CD14-positive monocyte (primary cell): ENCODE results near the gene SLC26A9. TPM values are rescaled to one million over a fixed set of nuclear protein-coding genes. Genes with fewer than 3 reads are reported as not detected.

Source experiments
- DNase-seq, 3 donors: peaks; one replicate each; pipeline ENCODE4 v3.0.0-alpha.2; 2011 to 2022
- H2AFZ ChIP-seq: 2 replicates; pipeline ENCODE4 v1.6.0; 2012; ENCODE audit warnings: mild to moderate bottlenecking, low read depth, low read length, inconsistent platforms; ENCODE audit not compliant: insufficient read depth, poor library complexity, severe bottlenecking
- H3K27ac ChIP-seq, 2 donors: 1 replicate in 1 of 2; 2 replicates in 1 of 2; pipeline ENCODE4 v1.5.1; 2012 to 2013; ENCODE audit warnings: low read length in 2 of 2, control low read depth in 1 of 2, inconsistent platforms in 1 of 2, low read depth in 1 of 2, mild to moderate bottlenecking in 1 of 2
- H3K27me3 ChIP-seq, 2 donors: one replicate each; pipeline versions ENCODE4 v1.6.0 to v1.6.1; 2011 to 2013; ENCODE audit warnings: low read length in 2 of 2; ENCODE audit not compliant: control insufficient read depth in 2 of 2, insufficient read depth in 2 of 2
- H3K36me3 ChIP-seq, 2 donors: replicated peaks in 1 of 2; 1 replicate in 1 of 2; 2 replicates in 1 of 2; pipeline versions ENCODE4 v1.5.1 to v1.6.1; 2012 to 2013; ENCODE audit warnings: low read length in 2 of 2, control low read depth in 1 of 2, inconsistent platforms in 1 of 2, mild to moderate bottlenecking in 1 of 2; ENCODE audit not compliant: insufficient read depth in 2 of 2, control insufficient read depth in 1 of 2
- H3K4me1 ChIP-seq, 2 donors: 1 replicate in 1 of 2; 2 replicates in 1 of 2; pipeline versions ENCODE4 v1.5.1 to v1.6.1; 2012 to 2013; ENCODE audit warnings: low read length in 2 of 2, control low read depth in 1 of 2, inconsistent platforms in 1 of 2, mild to moderate bottlenecking in 1 of 2, moderate library complexity in 1 of 2; ENCODE audit not compliant: insufficient read depth in 2 of 2, control insufficient read depth in 1 of 2
- H3K4me2 ChIP-seq: replicated peaks from 2 replicates; pipeline ENCODE3; 2012; ENCODE audit warnings: low read length, moderate library complexity, mild to moderate bottlenecking; ENCODE audit not compliant: poor library complexity, severe bottlenecking; ENCODE audit errors: extremely low read depth
- H3K4me3 ChIP-seq, 3 experiments: fragments of 200-600 bp in 1 of 3; sonication (generic) in 1 of 3; replicated peaks in 1 of 3; 1 replicate in 2 of 3; 2 replicates in 1 of 3; pipeline ENCODE4 v1.5.1; 2011 to 2013; ENCODE audit warnings: low read length in 3 of 3, mild to moderate bottlenecking in 3 of 3, control low read depth in 2 of 3, low read depth in 2 of 3, inconsistent platforms in 1 of 3, moderate library complexity in 1 of 3
- H3K79me2 ChIP-seq: 2 replicates; pipeline ENCODE4 v1.6.0; 2012; ENCODE audit warnings: mild to moderate bottlenecking, control low read depth, inconsistent platforms, low read length, moderate library complexity; ENCODE audit not compliant: insufficient read depth
- H3K9ac ChIP-seq: 2 replicates; pipeline ENCODE4 v1.6.0; 2017; ENCODE audit warnings: low read length, mild to moderate bottlenecking; ENCODE audit not compliant: insufficient read depth, poor library complexity, severe bottlenecking
- H3K9me3 ChIP-seq, 2 donors: replicated peaks in 1 of 2; 1 replicate in 1 of 2; 2 replicates in 1 of 2; pipeline versions ENCODE4 v1.5.1 to v1.6.1; 2012 to 2013; ENCODE audit warnings: low read length in 2 of 2, control low read depth in 1 of 2; ENCODE audit not compliant: control insufficient read depth in 1 of 2, insufficient read depth in 1 of 2
- H4K20me1 ChIP-seq: 2 replicates; pipeline ENCODE4 v1.6.0; 2012; ENCODE audit warnings: mild to moderate bottlenecking, low read length, control low read depth, moderate library complexity; ENCODE audit not compliant: insufficient read depth
- H3K27ac Mint-ChIP-seq, 7 donors: one replicate each; pipeline ENCODE4 v1.8.0; 2020; ENCODE audit warnings: mild to moderate bottlenecking in 7 of 7, mixed read lengths in 7 of 7, moderate library complexity in 6 of 7, inconsistent platforms in 2 of 7
- H3K27me3 Mint-ChIP-seq, 3 donors: one replicate each; pipeline ENCODE4 v1.8.0; 2021 to 2022; ENCODE audit warnings: low read depth in 3 of 3, mild to moderate bottlenecking in 3 of 3, mixed read lengths in 3 of 3, moderate library complexity in 3 of 3, inconsistent platforms in 1 of 3
- H3K36me3 Mint-ChIP-seq, 2 donors: one replicate each; pipeline ENCODE4 v1.8.0; 2020; ENCODE audit warnings: mixed read lengths in 2 of 2, inconsistent platforms in 1 of 2, mild to moderate bottlenecking in 1 of 2
- H3K4me1 Mint-ChIP-seq: one replicate; pipeline ENCODE4 v1.8.0; 2020; ENCODE audit warnings: mild to moderate bottlenecking, mixed read lengths
- H3K4me3 Mint-ChIP-seq, 2 donors: one replicate each; pipeline ENCODE4 v1.8.0; 2020; ENCODE audit warnings: mild to moderate bottlenecking in 2 of 2, mixed read lengths in 2 of 2, moderate library complexity in 1 of 2
- H3K9me3 Mint-ChIP-seq, 7 donors: one replicate each; pipeline ENCODE4 v1.8.0; 2020 to 2022; ENCODE audit warnings: mixed read lengths in 7 of 7, mild to moderate bottlenecking in 6 of 7, moderate library complexity in 6 of 7, inconsistent platforms in 2 of 7
- WGBS: methylation state at CpG from one replicate; pipeline ENCODE4 v1.1.5; 2013; ENCODE audit warnings: missing lambda C conversion rate; ENCODE audit not compliant: insufficient coverage; 5-methylcytosine and 5-hydroxymethylcytosine counted together
- intact Hi-C, 2 donors: fragments of 100-400 bp; cut with micrococcal nuclease; formaldehyde crosslinking; loops; one replicate each; pipeline versions ENCODE4 v1.15.0 to v1.15.1; 2023
- polyA plus RNA-seq, 3 donors: library from polyadenylated mRNA; depleted of rRNA in 1 of 3; unstranded in 2 of 3; stranded (reverse) in 1 of 3; fragments of 300-500 nt in 2 of 3; fragments of >200 nt in 1 of 3; fragmentation: Illumina TruSeq in 2 of 3; gene quantifications; 1 replicate in 2 of 3; 2 replicates in 1 of 3; pipeline ENCODE4 v1.2.3, GENCODE V29; 2012 to 2021
- TF ChIP-seq, protein P1 (sequence below): fragments of 200-600 bp; IDR thresholded peaks from one replicate; pipeline ENCODE4 v1.8.0; 2022; ENCODE audit warnings: antibody characterized with exemption, mild to moderate bottlenecking

SLC26A9 gene
- polyA plus RNA-seq, 3 donors = 0.04 TPM; not detected in 2

DNA sequence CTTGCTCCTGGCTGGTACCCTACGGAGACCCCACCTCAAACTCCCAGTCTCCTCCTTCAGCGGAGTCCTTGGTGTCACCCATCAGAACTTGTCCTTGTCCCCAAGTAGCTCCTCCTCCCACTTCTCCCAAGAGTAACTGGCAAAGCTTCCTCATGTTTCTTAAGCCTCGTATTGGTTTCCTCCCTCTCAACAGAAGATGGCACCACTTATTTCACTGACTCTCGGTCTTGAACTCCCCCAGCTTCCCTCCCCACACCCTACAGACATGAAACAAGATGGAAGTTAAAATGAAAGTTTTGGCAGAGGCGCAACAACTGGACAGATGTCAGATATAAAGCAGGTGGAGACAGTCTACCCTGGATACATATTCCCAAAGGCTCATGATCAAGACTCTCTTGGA, 46.5 kb upstream of the SLC26A9 start:
- WGBS = 100% methylated on average over 2 of the region's 5 CpGs

DNA sequence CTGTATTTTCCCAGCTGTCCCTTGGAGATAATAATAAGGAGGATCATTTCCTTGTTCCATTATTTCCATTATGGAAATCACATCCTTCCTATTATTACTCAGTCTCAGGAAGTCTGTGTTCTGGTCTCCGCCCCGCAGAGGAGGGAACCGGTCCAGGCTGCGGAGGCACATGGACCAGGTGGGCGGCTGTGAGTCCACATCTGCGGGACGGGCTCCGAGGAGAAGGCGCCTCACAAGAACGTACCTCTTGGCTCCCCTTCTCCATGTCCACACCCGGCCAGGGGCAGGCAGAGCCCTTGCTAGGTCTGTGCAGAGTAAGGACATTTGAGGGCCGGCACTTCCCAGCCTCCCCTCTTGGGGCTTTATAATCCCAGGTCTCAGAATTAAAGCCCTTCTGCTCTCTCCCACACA, 45.3 kb upstream of the SLC26A9 start:
- peaks cover 0 to 13% of the 10 kb centered on the region in 2 donors for H3K36me3 Mint-ChIP-seq
- no peak overlapping the region for H3K27ac Mint-ChIP-seq
- Histone ChIP-seq H3K36me3 (no peaks in the 10 kb centered on the region), H4K20me1 (no peaks in the 10 kb centered on the region), H3K4me1 (no peaks in the 10 kb centered on the region), H3K9me3 (no peaks in the 10 kb centered on the region), H2AFZ (no peak overlapping the region), H3K9ac (no peak overlapping the region), H3K27me3 (no peaks in the 10 kb centered on the region), H3K79me2 (no peaks in the 10 kb centered on the region), H3K27ac (no peak overlapping the region), H3K4me3 (no peak overlapping the region), H3K4me2 (no peak overlapping the region)
- peaks cover 0 to 5% (median 0%) of the 10 kb centered on the region in 3 donors for H3K27me3 Mint-ChIP-seq
- WGBS = 88% methylated on average over 2 of the region's 12 CpGs
- no peak for DNase-seq
- H3K9me3 Mint-ChIP-seq = no peaks in the 10 kb centered on the region
- intact Hi-C loops = loop anchor here in 1 of 2 donors (10.0 kb wide), 1 partner anchor 46 kb away; no protein-coding TSS in a partner anchor
- no peak overlapping the region for H3K4me3 Mint-ChIP-seq
- peaks cover 19% of the 10 kb centered on the region for H3K4me1 Mint-ChIP-seq
- TF ChIP-seq, protein P1, sequence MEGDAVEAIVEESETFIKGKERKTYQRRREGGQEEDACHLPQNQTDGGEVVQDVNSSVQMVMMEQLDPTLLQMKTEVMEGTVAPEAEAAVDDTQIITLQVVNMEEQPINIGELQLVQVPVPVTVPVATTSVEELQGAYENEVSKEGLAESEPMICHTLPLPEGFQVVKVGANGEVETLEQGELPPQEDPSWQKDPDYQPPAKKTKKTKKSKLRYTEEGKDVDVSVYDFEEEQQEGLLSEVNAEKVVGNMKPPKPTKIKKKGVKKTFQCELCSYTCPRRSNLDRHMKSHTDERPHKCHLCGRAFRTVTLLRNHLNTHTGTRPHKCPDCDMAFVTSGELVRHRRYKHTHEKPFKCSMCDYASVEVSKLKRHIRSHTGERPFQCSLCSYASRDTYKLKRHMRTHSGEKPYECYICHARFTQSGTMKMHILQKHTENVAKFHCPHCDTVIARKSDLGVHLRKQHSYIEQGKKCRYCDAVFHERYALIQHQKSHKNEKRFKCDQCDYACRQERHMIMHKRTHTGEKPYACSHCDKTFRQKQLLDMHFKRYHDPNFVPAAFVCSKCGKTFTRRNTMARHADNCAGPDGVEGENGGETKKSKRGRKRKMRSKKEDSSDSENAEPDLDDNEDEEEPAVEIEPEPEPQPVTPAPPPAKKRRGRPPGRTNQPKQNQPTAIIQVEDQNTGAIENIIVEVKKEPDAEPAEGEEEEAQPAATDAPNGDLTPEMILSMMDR = no peak

More for the DNA sequence above, 46.5 kb upstream of the SLC26A9 start:
- Histone ChIP-seq H3K4me1 (no peaks in the 10 kb centered on the region), H3K79me2 (no peaks in the 10 kb centered on the region), H3K27me3 (no peaks in the 10 kb centered on the region), H3K9me3 (no peaks in the 10 kb centered on the region), H3K27ac (no peak overlapping the region), H3K9ac (no peak overlapping the region), H3K36me3 (no peaks in the 10 kb centered on the region), H2AFZ (peak overlapping the region; percentile 17), H3K4me2 (no peak overlapping the region), H4K20me1 (no peaks in the 10 kb centered on the region), H3K4me3 (no peak overlapping the region)
- TF ChIP-seq, protein P1 = no peak
- H3K4me3 Mint-ChIP-seq = no peak overlapping the region
- intact Hi-C loops = loop anchor here in 1 of 2 donors (10.0 kb wide), 1 partner anchor 45 kb away; no protein-coding TSS in a partner anchor
- H3K27me3 Mint-ChIP-seq = peaks cover 0 to 3% (median 0%) of the 10 kb centered on the region in 3 donors
- DNase-seq = no peak
- no peak overlapping the region for H3K27ac Mint-ChIP-seq
- H3K36me3 Mint-ChIP-seq = peaks cover 0 to 13% of the 10 kb centered on the region in 2 donors
- no peaks in the 10 kb centered on the region for H3K9me3 Mint-ChIP-seq
- peaks cover 11% of the 10 kb centered on the region for H3K4me1 Mint-ChIP-seq
